K562 treated with DMSO at 1 percent for 24 hours (cell line): ENCODE data around the gene H1-8. TPM values are rescaled to one million over a fixed set of nuclear protein-coding genes. Genes with fewer than 3 reads are reported as not detected.

Experiments
- total RNA-seq: library from RNA; unstranded; fragments of 300-600 nt; gene quantifications from 2 replicates; pipeline ENCODE4 v1.2.3, GENCODE V29; 2022; ENCODE audit warnings: low read depth; ENCODE audit not compliant: insufficient read depth

H1-8 gene
- not detected in 2 replicates for total RNA-seq

GRCh38 chr3:129543156-129543790 lies at the start of gene H1-8:
Gene H1-8, plus strand, starts transcription at chr3:129543175. Its CDS starts 44 bp downstream, at chr3:129543219.

DNA sequence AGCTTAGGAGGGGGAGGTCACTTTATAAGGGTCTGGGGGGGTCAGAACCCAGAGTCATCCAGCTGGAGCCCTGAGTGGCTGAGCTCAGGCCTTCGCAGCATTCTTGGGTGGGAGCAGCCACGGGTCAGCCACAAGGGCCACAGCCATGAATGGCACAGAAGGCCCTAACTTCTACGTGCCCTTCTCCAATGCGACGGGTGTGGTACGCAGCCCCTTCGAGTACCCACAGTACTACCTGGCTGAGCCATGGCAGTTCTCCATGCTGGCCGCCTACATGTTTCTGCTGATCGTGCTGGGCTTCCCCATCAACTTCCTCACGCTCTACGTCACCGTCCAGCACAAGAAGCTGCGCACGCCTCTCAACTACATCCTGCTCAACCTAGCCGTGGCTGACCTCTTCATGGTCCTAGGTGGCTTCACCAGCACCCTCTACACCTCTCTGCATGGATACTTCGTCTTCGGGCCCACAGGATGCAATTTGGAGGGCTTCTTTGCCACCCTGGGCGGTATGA lies 14.3 kb upstream of the H1-8 start, which contains the start of gene RHO:
Gene RHO (plus strand): TSS at position 51 of the 512 bp plus-strand sequence. CDS start 95 bp downstream, at position 146.

Other genes starting within 250 kb of the H1-8 start
- gene EFCAB12, start 114.5 kb upstream of the H1-8 start, total RNA-seq, result 0.64 and 0.70 TPM in 2 replicates
- 26.0 and 27.2 TPM in 2 replicates for gene MBD4, start 103.2 kb upstream of the H1-8 start, total RNA-seq
- 18.5 and 18.7 TPM in 2 replicates for gene IFT122, start 103.0 kb upstream of the H1-8 start, total RNA-seq
- gene RHO, start 14.5 kb upstream of the H1-8 start, total RNA-seq, result not detected in 2 replicates
- 19.5 and 21.6 TPM in 2 replicates for gene PLXND1, start 63.5 kb downstream of the H1-8 start, total RNA-seq